GM15510 (cell line): Measurements from ENCODE around the gene GNAS-AS1.

ENCODE experiments used
- POLR2A ChIP-seq: IDR thresholded peaks from 3 replicates; pipeline ENCODE4 v1.6.1; 2011; ENCODE audit warnings: borderline replicate concordance; ENCODE audit not compliant: insufficient read length; ENCODE audit errors: extremely low read depth

The GNAS-AS1 gene

DNA sequence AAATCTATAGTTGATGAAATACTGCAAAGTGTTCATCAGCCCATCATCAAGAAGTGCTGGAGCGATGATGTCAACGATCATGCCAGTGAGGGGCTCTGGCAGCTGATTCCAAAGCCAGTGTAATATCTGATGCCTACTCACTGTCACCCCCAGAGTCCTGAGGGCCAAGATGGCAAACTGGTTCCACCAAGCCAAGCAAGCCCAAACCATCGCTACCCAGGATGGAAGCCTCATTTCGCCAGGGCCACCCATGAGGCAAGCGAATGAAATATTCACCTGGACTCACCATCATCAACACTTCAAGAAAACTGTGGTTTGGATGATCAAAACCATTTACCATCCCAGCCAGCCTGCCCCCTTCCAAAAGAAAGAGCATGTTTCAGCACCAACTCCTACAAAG is 76.5 kb downstream of the GNAS-AS1 start:
- no peak for TF ChIP-seq POLR2A

DNA sequence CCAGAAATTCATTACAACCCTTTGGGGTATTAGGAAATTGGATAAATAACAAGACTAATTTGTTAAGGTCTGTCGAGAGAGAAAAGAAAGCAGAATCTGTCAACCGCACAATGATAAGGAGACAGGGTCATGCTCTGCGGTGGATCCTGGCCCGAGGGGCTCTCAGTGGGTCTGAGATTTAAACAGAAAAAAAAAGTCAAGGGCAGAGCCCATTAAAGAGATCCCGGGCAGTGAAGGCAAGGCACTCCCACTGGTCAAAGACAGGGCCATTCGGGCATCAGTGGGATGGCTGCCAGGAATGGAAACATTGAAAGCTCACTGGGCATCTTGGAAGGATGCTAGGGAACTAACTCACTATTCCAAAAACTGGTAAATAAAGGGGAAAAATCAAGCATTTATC is 77.9 kb downstream of the GNAS-AS1 start:
- TF ChIP-seq POLR2A: no peak
